GM23338 (cell line): ENCODE data around the gene WDR74. TPM values are rescaled to one million over a fixed set of nuclear protein-coding genes. Genes with fewer than 3 reads are reported as not detected.

Experiments used
- ATAC-seq: fragments of 200-7000 bp; cut with Tn5 transposase; 3 replicates; pipeline ENCODE4 v1.9.1; 2020
- DNase-seq: peaks from one replicate; pipeline ENCODE4 v3.0.0-alpha.2; 2015; ENCODE audit warnings: low spot score
- H2AFZ ChIP-seq: fragments of 200-600 bp; sonication (generic); 2 replicates; pipeline ENCODE4 v1.8.0; 2016; ENCODE audit warnings: antibody characterized with exemption, mild to moderate bottlenecking, moderate library complexity
- H3F3A ChIP-seq: fragments of 200-600 bp; sonication (generic); replicated peaks from 2 replicates; pipeline ENCODE4 v1.8.0; 2017; ENCODE audit warnings: antibody characterized with exemption, mixed run types, low read depth
- H3K27ac ChIP-seq: fragments of 200-600 bp; sonication (generic); 2 replicates; pipeline ENCODE4 v1.6.1; 2016; ENCODE audit warnings: low read depth
- H3K27me3 ChIP-seq: fragments of 200-600 bp; sonication (generic); 2 replicates; pipeline ENCODE4 v1.8.0; 2016; ENCODE audit warnings: mild to moderate bottlenecking, mixed run types, moderate library complexity; ENCODE audit not compliant: insufficient read depth
- H3K36me3 ChIP-seq: fragments of 200-600 bp; sonication (generic); 2 replicates; pipeline ENCODE4 v1.8.0; 2016; ENCODE audit warnings: mild to moderate bottlenecking; ENCODE audit not compliant: insufficient read depth
- H3K4me1 ChIP-seq: fragments of 200-600 bp; sonication (generic); 2 replicates; pipeline ENCODE4 v1.8.0; 2016; ENCODE audit warnings: mild to moderate bottlenecking, moderate library complexity; ENCODE audit not compliant: insufficient read depth
- H3K4me2 ChIP-seq: fragments of 200-600 bp; sonication (generic); 2 replicates; pipeline ENCODE4 v1.7.1; 2017; ENCODE audit warnings: mixed run types
- H3K4me3 ChIP-seq: fragments of 200-600 bp; sonication (generic); 2 replicates; pipeline ENCODE4 v1.6.1; 2016; ENCODE audit warnings: mixed run types
- H3K79me2 ChIP-seq: fragments of 200-600 bp; sonication (generic); replicated peaks from 2 replicates; pipeline ENCODE4 v1.8.0; 2017; ENCODE audit warnings: mild to moderate bottlenecking; ENCODE audit not compliant: insufficient read depth
- H3K9me2 ChIP-seq: fragments of 200-600 bp; sonication (generic); 2 replicates; pipeline ENCODE4 v1.8.0; 2017; ENCODE audit not compliant: insufficient read depth
- H4K20me1 ChIP-seq: fragments of 200-600 bp; sonication (generic); replicated peaks from 2 replicates; pipeline ENCODE4 v1.8.0; 2017; ENCODE audit warnings: mild to moderate bottlenecking; ENCODE audit not compliant: insufficient read depth
- H3K27ac Mint-ChIP-seq: 2 replicates; pipeline ENCODE4 v1.8.0; 2020; ENCODE audit warnings: inconsistent platforms, mild to moderate bottlenecking, moderate library complexity, mixed read lengths
- H3K27me3 Mint-ChIP-seq: 3 replicates; pipeline ENCODE4 v1.8.0; 2022; ENCODE audit warnings: low read depth, mild to moderate bottlenecking, moderate library complexity, mixed read lengths, inconsistent platforms; ENCODE audit not compliant: insufficient read depth, poor library complexity
- H3K36me3 Mint-ChIP-seq: 3 replicates; pipeline ENCODE4 v1.8.0; 2021; ENCODE audit warnings: low read depth, mild to moderate bottlenecking, inconsistent platforms, moderate library complexity, mixed read lengths
- H3K4me1 Mint-ChIP-seq: 3 replicates; pipeline ENCODE4 v1.8.0; 2020; ENCODE audit warnings: mild to moderate bottlenecking, inconsistent platforms, mixed read lengths
- H3K4me3 Mint-ChIP-seq: 3 replicates; pipeline ENCODE4 v1.8.0; 2021; ENCODE audit warnings: moderate library complexity, mild to moderate bottlenecking, inconsistent platforms, mixed read lengths
- H3K9me3 Mint-ChIP-seq: 3 replicates; pipeline ENCODE4 v1.8.0; 2020; ENCODE audit warnings: moderate library complexity, mild to moderate bottlenecking, inconsistent platforms, mixed read lengths
- CREB1 ChIP-seq: fragments of 250-450 bp; sonication (Bioruptor Pico); IDR thresholded peaks from 2 replicates; pipeline ENCODE4 v1.5.0; 2020; ENCODE audit warnings: low read depth, mild to moderate bottlenecking, moderate library complexity
- EZH2 ChIP-seq: fragments of 200-600 bp; sonication (generic); IDR thresholded peaks from one replicate; pipeline ENCODE4 v1.8.0; 2017; ENCODE audit warnings: antibody characterized with exemption, mild to moderate bottlenecking, low read depth; ENCODE audit not compliant: unreplicated experiment
- EZH2phosphoT487 ChIP-seq: fragments of 200-600 bp; sonication (generic); IDR thresholded peaks from one replicate; pipeline ENCODE4 v1.8.1; 2018; ENCODE audit warnings: antibody characterized with exemption; ENCODE audit not compliant: unreplicated experiment
- NANOG ChIP-seq: IDR thresholded peaks from 2 replicates; pipeline ENCODE4 v1.6.1; 2016; ENCODE audit warnings: antibody characterized with exemption, borderline replicate concordance
- POLR2AphosphoS5 ChIP-seq: IDR thresholded peaks from 2 replicates; pipeline ENCODE4 v1.6.1; 2016; ENCODE audit warnings: antibody characterized with exemption, low read depth
- STAT1 ChIP-seq: IDR thresholded peaks from one replicate; pipeline ENCODE4 v1.6.1; 2016; ENCODE audit warnings: antibody characterized with exemption; ENCODE audit not compliant: unreplicated experiment
- ZNF114 ChIP-seq: fragments of 250-450 bp; sonication (Bioruptor Pico); IDR thresholded peaks from 2 replicates; pipeline ENCODE4 v1.5.0; 2020; ENCODE audit warnings: mild to moderate bottlenecking, moderate library complexity
- ZNF331 ChIP-seq: fragments of 250-450 bp; sonication (Bioruptor Pico); IDR thresholded peaks from 2 replicates; pipeline ENCODE4 v1.5.0; 2020; ENCODE audit warnings: low read depth, mild to moderate bottlenecking, moderate library complexity
- polyA plus RNA-seq: library from polyadenylated mRNA; unstranded; fragments of >200 nt; fragmentation: Nextera tagmentation; extraction: Ambion mirVana; gene quantifications from 2 replicates; pipeline ENCODE4 v1.2.1, GENCODE V29; 2016
- total RNA-seq: library from RNA; depleted of rRNA; stranded (reverse); fragments of >200 nt; shearing (Covaris generic); gene quantifications from 2 replicates; pipeline ENCODE4 v1.2.3, GENCODE V29; 2014
- TF ChIP-seq, protein P1 (sequence below), 2 experiments: fragments of 200-600 bp in 1 of 2; sonication (generic) in 1 of 2; conservative IDR thresholded peaks; 2 replicates each; pipeline versions ENCODE4 v1.5.1 to v1.6.1; 2016 to 2017; ENCODE audit warnings: antibody characterized with exemption in 2 of 2, low read depth in 2 of 2, mild to moderate bottlenecking in 2 of 2, moderate library complexity in 1 of 2
- TF ChIP-seq, protein P2 (sequence below): IDR thresholded peaks from 2 replicates; pipeline ENCODE4 v1.6.1; 2016; ENCODE audit warnings: antibody characterized with exemption
- TF ChIP-seq, protein P3 (sequence below): IDR thresholded peaks from one replicate; pipeline ENCODE4 v1.6.1; 2018; ENCODE audit warnings: antibody characterized with exemption; ENCODE audit not compliant: unreplicated experiment

WDR74 gene
- total and polyA plus RNA-seq, 2 experiments from 2014 or later: 94.4 to 136 TPM

DNA sequence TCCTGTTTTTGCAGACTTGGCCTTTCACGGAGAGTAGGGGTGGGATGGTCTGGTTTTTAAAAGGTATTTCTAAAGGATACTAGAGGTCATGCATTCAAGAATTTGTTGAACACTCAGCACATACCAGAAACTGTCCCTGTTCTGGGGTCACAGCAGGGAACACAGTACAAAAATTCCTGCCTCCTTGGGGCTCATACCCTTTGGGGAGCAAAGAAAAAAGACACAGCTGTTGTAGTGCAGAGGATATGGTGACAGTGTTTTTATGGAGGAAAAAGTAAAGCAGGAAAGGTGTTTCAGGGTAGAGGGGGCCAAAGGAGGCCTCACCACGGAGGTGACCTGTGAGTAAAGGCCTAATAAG lies 49.7 kb upstream of the WDR74 start:
- peaks cover 41% of the 10 kb centered on the region for H3K4me1 Mint-ChIP-seq
- H3K4me3 Mint-ChIP-seq: peak overlapping the region; percentile 3; the same call in 1 of the 3 replicates
- Histone ChIP-seq H4K20me1 (peaks cover 35% of the 10 kb centered on the region), H2AFZ (no peak overlapping the region), H3K36me3 (peaks cover 38% of the 10 kb centered on the region), H3F3A (peaks cover 73% of the 10 kb centered on the region), H3K4me2 (no peak overlapping the region), H3K4me1 (peaks cover 7% of the 10 kb centered on the region; the same call in 1 of the 2 replicates), H3K9me2 (no peaks in the 10 kb centered on the region), H3K27ac (peak overlapping the region; percentile 85), H3K27me3 (no peaks in the 10 kb centered on the region), H3K4me3 (no peak overlapping the region), H3K79me2 (peaks cover 27% of the 10 kb centered on the region)
- no peaks in the 10 kb centered on the region for H3K9me3 Mint-ChIP-seq
- peaks cover 61% of the 10 kb centered on the region for H3K36me3 Mint-ChIP-seq
- ATAC-seq: no peak
- peaks cover 26% of the 10 kb centered on the region for H3K27me3 Mint-ChIP-seq
- H3K27ac Mint-ChIP-seq: peak overlapping the region; percentile 50
- TF ChIP-seq, protein P1, sequence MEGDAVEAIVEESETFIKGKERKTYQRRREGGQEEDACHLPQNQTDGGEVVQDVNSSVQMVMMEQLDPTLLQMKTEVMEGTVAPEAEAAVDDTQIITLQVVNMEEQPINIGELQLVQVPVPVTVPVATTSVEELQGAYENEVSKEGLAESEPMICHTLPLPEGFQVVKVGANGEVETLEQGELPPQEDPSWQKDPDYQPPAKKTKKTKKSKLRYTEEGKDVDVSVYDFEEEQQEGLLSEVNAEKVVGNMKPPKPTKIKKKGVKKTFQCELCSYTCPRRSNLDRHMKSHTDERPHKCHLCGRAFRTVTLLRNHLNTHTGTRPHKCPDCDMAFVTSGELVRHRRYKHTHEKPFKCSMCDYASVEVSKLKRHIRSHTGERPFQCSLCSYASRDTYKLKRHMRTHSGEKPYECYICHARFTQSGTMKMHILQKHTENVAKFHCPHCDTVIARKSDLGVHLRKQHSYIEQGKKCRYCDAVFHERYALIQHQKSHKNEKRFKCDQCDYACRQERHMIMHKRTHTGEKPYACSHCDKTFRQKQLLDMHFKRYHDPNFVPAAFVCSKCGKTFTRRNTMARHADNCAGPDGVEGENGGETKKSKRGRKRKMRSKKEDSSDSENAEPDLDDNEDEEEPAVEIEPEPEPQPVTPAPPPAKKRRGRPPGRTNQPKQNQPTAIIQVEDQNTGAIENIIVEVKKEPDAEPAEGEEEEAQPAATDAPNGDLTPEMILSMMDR (conservative IDR thresholded peaks at IDR 0.05; ENCODE audit: low read depth in 2 of 2): no peak
- TF ChIP-seq ZNF331 (CRISPR knock-in tag) (no peak), POLR2AphosphoS5 (no peak; the same call in 1 of the 2 replicates), EZH2 (no peak), ZNF114 (no peak), NANOG (no peak), EZH2phosphoT487 (no peak)
- TF ChIP-seq, protein P2, sequence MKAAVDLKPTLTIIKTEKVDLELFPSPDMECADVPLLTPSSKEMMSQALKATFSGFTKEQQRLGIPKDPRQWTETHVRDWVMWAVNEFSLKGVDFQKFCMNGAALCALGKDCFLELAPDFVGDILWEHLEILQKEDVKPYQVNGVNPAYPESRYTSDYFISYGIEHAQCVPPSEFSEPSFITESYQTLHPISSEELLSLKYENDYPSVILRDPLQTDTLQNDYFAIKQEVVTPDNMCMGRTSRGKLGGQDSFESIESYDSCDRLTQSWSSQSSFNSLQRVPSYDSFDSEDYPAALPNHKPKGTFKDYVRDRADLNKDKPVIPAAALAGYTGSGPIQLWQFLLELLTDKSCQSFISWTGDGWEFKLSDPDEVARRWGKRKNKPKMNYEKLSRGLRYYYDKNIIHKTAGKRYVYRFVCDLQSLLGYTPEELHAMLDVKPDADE: no peak
- TF ChIP-seq, protein P3, sequence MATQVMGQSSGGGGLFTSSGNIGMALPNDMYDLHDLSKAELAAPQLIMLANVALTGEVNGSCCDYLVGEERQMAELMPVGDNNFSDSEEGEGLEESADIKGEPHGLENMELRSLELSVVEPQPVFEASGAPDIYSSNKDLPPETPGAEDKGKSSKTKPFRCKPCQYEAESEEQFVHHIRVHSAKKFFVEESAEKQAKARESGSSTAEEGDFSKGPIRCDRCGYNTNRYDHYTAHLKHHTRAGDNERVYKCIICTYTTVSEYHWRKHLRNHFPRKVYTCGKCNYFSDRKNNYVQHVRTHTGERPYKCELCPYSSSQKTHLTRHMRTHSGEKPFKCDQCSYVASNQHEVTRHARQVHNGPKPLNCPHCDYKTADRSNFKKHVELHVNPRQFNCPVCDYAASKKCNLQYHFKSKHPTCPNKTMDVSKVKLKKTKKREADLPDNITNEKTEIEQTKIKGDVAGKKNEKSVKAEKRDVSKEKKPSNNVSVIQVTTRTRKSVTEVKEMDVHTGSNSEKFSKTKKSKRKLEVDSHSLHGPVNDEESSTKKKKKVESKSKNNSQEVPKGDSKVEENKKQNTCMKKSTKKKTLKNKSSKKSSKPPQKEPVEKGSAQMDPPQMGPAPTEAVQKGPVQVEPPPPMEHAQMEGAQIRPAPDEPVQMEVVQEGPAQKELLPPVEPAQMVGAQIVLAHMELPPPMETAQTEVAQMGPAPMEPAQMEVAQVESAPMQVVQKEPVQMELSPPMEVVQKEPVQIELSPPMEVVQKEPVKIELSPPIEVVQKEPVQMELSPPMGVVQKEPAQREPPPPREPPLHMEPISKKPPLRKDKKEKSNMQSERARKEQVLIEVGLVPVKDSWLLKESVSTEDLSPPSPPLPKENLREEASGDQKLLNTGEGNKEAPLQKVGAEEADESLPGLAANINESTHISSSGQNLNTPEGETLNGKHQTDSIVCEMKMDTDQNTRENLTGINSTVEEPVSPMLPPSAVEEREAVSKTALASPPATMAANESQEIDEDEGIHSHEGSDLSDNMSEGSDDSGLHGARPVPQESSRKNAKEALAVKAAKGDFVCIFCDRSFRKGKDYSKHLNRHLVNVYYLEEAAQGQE: no peak
- no peak for DNase-seq

DNA sequence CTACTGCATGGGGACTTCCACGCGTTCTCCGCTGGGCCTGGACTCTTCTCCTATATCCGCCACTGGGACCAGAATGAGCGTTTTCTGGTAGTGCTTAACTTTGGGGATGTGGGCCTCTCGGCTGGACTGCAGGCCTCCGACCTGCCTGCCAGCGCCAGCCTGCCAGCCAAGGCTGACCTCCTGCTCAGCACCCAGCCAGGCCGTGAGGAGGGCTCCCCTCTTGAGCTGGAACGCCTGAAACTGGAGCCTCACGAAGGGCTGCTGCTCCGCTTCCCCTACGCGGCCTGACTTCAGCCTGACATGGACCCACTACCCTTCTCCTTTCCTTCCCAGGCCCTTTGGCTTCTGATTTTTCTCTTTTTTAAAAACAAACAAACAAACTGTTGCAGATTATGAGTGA lies 49.0 kb upstream of the WDR74 start:
- Histone ChIP-seq H2AFZ (no peak overlapping the region), H3K79me2 (peaks cover 34% of the 10 kb centered on the region), H3K4me2 (no peak overlapping the region), H3K27me3 (no peaks in the 10 kb centered on the region), H4K20me1 (peaks cover 40% of the 10 kb centered on the region), H3K9me2 (no peaks in the 10 kb centered on the region), H3K4me1 (peaks cover 13% of the 10 kb centered on the region; the same call in 1 of the 2 replicates), H3F3A (peaks cover 80% of the 10 kb centered on the region), H3K4me3 (no peak overlapping the region), H3K36me3 (peaks cover 45% of the 10 kb centered on the region), H3K27ac (0 out of 2 replicates have a peak overlapping the region, but pooled peaks have one; percentile 85)
- TF ChIP-seq POLR2AphosphoS5 (no peak), ZNF331 (CRISPR knock-in tag) (no peak), STAT1 (no peak), CREB1 (CRISPR knock-in tag) (no peak), NANOG (no peak), ZNF114 (no peak)
- TF ChIP-seq, protein P2: no peak
- TF ChIP-seq, protein P3: no peak
- H3K9me3 Mint-ChIP-seq: no peaks in the 10 kb centered on the region; the same call in 2 of the 3 replicates
- ATAC-seq (no peak), DNase-seq (no peak)
- peaks cover 48% of the 10 kb centered on the region for H3K4me1 Mint-ChIP-seq
- H3K4me3 Mint-ChIP-seq: peak overlapping the region; percentile 32; the same call in 1 of the 3 replicates
- peak overlapping the region; percentile 50; the same call in 1 of the 2 replicates for H3K27ac Mint-ChIP-seq
- peaks cover 68% of the 10 kb centered on the region for H3K36me3 Mint-ChIP-seq
- peaks cover 30% of the 10 kb centered on the region for H3K27me3 Mint-ChIP-seq
